ENCODE data around the gene TNPO2. TPM values are rescaled to one million over a fixed set of nuclear protein-coding genes. Genes with fewer than 3 reads are reported as not detected.

The TNPO2 gene
- polyA plus RNA-seq, 1 experiment, result 47.3 TPM

GRCh38 chr19:12695997-12696365 lies 27.8 kb downstream of the TNPO2 start:
- CTCF ChIA-PET, result interaction anchor here (0.6 to 1.1 kb wide), 4 partner anchors 9 to 152 kb away, joined by 3 to 5 read pairs (median 4); no protein-coding TSS in a partner anchor
- DNase-seq (ENCODE audit: low read depth, low spot score), result no peak
- POLR2A ChIA-PET, result interaction anchor here (0.6 to 2.1 kb wide), 5 partner anchors 14 to 70 kb away, joined by 3 to 9 read pairs (median 3); partner anchors contain the start of genes DHPS and GET3
- no peaks in the 10 kb centered on the region for H3K9me3 ChIP-seq (ENCODE audit: control insufficient read depth, insufficient read depth, low read length)
- no peak for TF ChIP-seq CTCF (IDR thresholded peaks at IDR 0.05; ENCODE audit: low read depth, low read length)
- peak overlapping the region; percentile 96 for H3K4me3 ChIP-seq (ENCODE audit: low read depth, low read length)
- H3K27ac ChIP-seq (ENCODE audit: low read depth, low read length), result no peak overlapping the region
- no peaks in the 10 kb centered on the region for H3K27me3 ChIP-seq (ENCODE audit: control insufficient read depth, insufficient read depth, low read length)

- H3K27ac ChIP-seq (ENCODE audit: low read depth, low read length), result no peak overlapping the region
- TF ChIP-seq CTCF (IDR thresholded peaks at IDR 0.05; ENCODE audit: low read depth, low read length), result no peak
- no peak for DNase-seq (ENCODE audit: low read depth, low spot score)
- no peaks in the 10 kb centered on the region for H3K9me3 ChIP-seq (ENCODE audit: control insufficient read depth, insufficient read depth, low read length)
- CTCF ChIA-PET, result interaction anchor here (0.6 to 1.1 kb wide), 3 partner anchors 8 to 152 kb away, joined by 3 to 5 read pairs (median 4); no protein-coding TSS in a partner anchor
- no peaks in the 10 kb centered on the region for H3K27me3 ChIP-seq (ENCODE audit: control insufficient read depth, insufficient read depth, low read length)
- POLR2A ChIA-PET, result interaction anchor here (1.2 to 2.1 kb wide), 3 partner anchors 14 to 42 kb away, joined by 3 to 9 read pairs (median 4); partner anchors contain the start of genes DHPS and GET3
- peak overlapping the region; percentile 96 for H3K4me3 ChIP-seq (ENCODE audit: low read depth, low read length)
These were observed 28.2 kb downstream of the TNPO2 start for GRCh38 chr19:12695514-12695913.

GRCh38 chr19:12695096-12695495 lies 28.6 kb downstream of the TNPO2 start:
- H3K4me3 ChIP-seq (ENCODE audit: low read depth, low read length), result no peak overlapping the region; the same call in 1 of the 2 replicates
- TF ChIP-seq CTCF (IDR thresholded peaks at IDR 0.05; ENCODE audit: low read depth, low read length), result no peak
- ChIA-PET CTCF (interaction anchor here (0.9 kb wide), 1 partner anchor 153 kb away, joined by 3 read pairs; no protein-coding TSS in a partner anchor), POLR2A (no interaction called here)
- no peak overlapping the region for H3K27ac ChIP-seq (ENCODE audit: low read depth, low read length)
- no peak for DNase-seq (ENCODE audit: low read depth, low spot score)
- no peaks in the 10 kb centered on the region for H3K9me3 ChIP-seq (ENCODE audit: control insufficient read depth, insufficient read depth, low read length)
- no peaks in the 10 kb centered on the region for H3K27me3 ChIP-seq (ENCODE audit: control insufficient read depth, insufficient read depth, low read length)

- CTCF ChIA-PET, result no interaction called here
- Histone ChIP-seq H3K27me3 (ENCODE audit: control insufficient read depth, insufficient read depth, low read length) (no peaks in the 10 kb centered on the region), H3K4me3 (ENCODE audit: low read depth, low read length) (no peak overlapping the region), H3K9me3 (ENCODE audit: control insufficient read depth, insufficient read depth, low read length) (no peaks in the 10 kb centered on the region), H3K27ac (ENCODE audit: low read depth, low read length) (no peak overlapping the region)
- TF ChIP-seq CTCF (IDR thresholded peaks at IDR 0.05; ENCODE audit: low read depth, low read length), result no peak
- DNase-seq (ENCODE audit: low read depth, low spot score), result no peak
- POLR2A ChIA-PET, result no interaction called here
These were observed 29.1 kb downstream of the TNPO2 start for GRCh38 chr19:12694641-12695040.

GRCh38 chr19:12692960-12693359 lies 30.8 kb downstream of the TNPO2 start:
- DNase-seq (ENCODE audit: low read depth, low spot score), result no peak

More at GRCh38 chr19:12692960-12693359, 30.8 kb downstream of the TNPO2 start:
- Histone ChIP-seq H3K27me3 (ENCODE audit: control insufficient read depth, insufficient read depth, low read length) (no peaks in the 10 kb centered on the region), H3K4me3 (ENCODE audit: low read depth, low read length) (no peak overlapping the region), H3K9me3 (ENCODE audit: control insufficient read depth, insufficient read depth, low read length) (no peaks in the 10 kb centered on the region), H3K27ac (ENCODE audit: low read depth, low read length) (no peak overlapping the region)
- CTCF ChIA-PET, result interaction anchor here (0.7 to 1.0 kb wide), 2 partner anchors 21 to 129 kb away, joined by 3 read pairs; no protein-coding TSS in a partner anchor
- TF ChIP-seq CTCF (IDR thresholded peaks at IDR 0.05; ENCODE audit: low read depth, low read length), result no peak
- POLR2A ChIA-PET, result no interaction called here

Measured in AG04450 (cell line).